HepG2 (cell line): ENCODE data around the gene LEP. TPM values are rescaled to one million over a fixed set of nuclear protein-coding genes. Genes with fewer than 3 reads are reported as not detected.

ENCODE experiments used
- ATAC-seq: fragments of 200-7000 bp; cut with Tn5 transposase; 3 replicates; pipeline ENCODE4 v1.9.1; 2020; ENCODE audit warnings: mild to moderate bottlenecking, moderate library complexity
- BruUV-seq: library from RNA; stranded (reverse); fragments of 400-500 nt; replicated peaks from 2 replicates; lab custom pipeline; 2021; lab: Mats Ljungman, UMichigan
- CTCF ChIA-PET: fragments of 300-600 bp; formaldehyde crosslinking; extraction: SDS; loops from one replicate; lab custom pipeline; 2021; ENCODE audit warnings: low total read pairs, inconsistent platforms, low intra/inter-chr PET ratio; lab: Yijun Ruan, JAX
- POLR2A ChIA-PET: fragments of 350-600 bp; sonication (Branson Sonifier 250); formaldehyde crosslinking; loops from one replicate; lab custom pipeline; 2020; ENCODE audit warnings: antibody characterized with exemption, inconsistent platforms; lab: Yijun Ruan, JAX
- DNase-seq: peaks from one replicate; pipeline ENCODE4 v3.0.0-alpha.2; 2015; ENCODE audit warnings: low spot score
- FAIRE-seq: peaks from 3 replicates; lab custom pipeline; 2011; peaks lifted over from hg19 to GRCh38; lab: Jason Lieb, UNC
- H2AFZ ChIP-seq: one replicate; pipeline ENCODE4 v1.6.1; 2011; ENCODE audit warnings: low read length, inconsistent platforms
- H3K27ac ChIP-seq: fragments of 300-600 bp; 3 replicates; pipeline ENCODE4 v1.8.0; 2011; ENCODE audit warnings: mixed run types, mild to moderate bottlenecking, mixed read lengths, low read length, inconsistent platforms; ENCODE audit not compliant: insufficient read depth; ENCODE audit errors: extremely low read length
- H3K27me3 ChIP-seq, 2 experiments: fragments of 200-600 bp in 1 of 2; 2 replicates in 1 of 2; 3 replicates in 1 of 2; pipeline versions ENCODE4 v1.6.0 to v1.8.0; 2011; ENCODE audit warnings: low read length in 2 of 2, mild to moderate bottlenecking in 2 of 2, moderate library complexity in 2 of 2, inconsistent platforms in 1 of 2; ENCODE audit not compliant: insufficient read depth in 2 of 2, control insufficient read depth in 1 of 2
- H3K36me3 ChIP-seq, 2 experiments: fragments of 200-600 bp in 1 of 2; replicated peaks in 1 of 2; 2 replicates in 1 of 2; 3 replicates in 1 of 2; pipeline versions ENCODE4 v1.5.1 to v1.8.0; 2011; ENCODE audit warnings: low read length in 2 of 2, inconsistent platforms in 1 of 2; ENCODE audit not compliant: insufficient read depth in 2 of 2, control insufficient read depth in 1 of 2
- H3K4me1 ChIP-seq: 2 replicates; pipeline ENCODE4 v1.5.1; 2012; ENCODE audit warnings: low read length, inconsistent platforms; ENCODE audit not compliant: insufficient read depth
- H3K4me2 ChIP-seq: 2 replicates; pipeline ENCODE4 v1.6.0; 2011; ENCODE audit warnings: low read depth, low read length, inconsistent platforms
- H3K4me3 ChIP-seq, 3 experiments: fragments of 200-600 bp in 1 of 3; sonication (generic), shearing (Covaris generic) in 1 of 3; replicated peaks in 1 of 3; 2 replicates each; pipeline ENCODE4 v1.5.1; 2011 to 2016; ENCODE audit warnings: low read length in 3 of 3, inconsistent platforms in 2 of 3, low read depth in 2 of 3, mild to moderate bottlenecking in 2 of 3, control low read depth in 1 of 3, mixed read lengths in 1 of 3; ENCODE audit not compliant: insufficient read depth in 1 of 3
- H3K79me2 ChIP-seq: one replicate; pipeline ENCODE4 v1.6.1; 2011; ENCODE audit warnings: low read length, inconsistent platforms; ENCODE audit not compliant: insufficient read depth
- H3K9ac ChIP-seq: 2 replicates; pipeline ENCODE4 v1.6.0; 2011; ENCODE audit warnings: mild to moderate bottlenecking, low read depth, low read length, inconsistent platforms; ENCODE audit not compliant: insufficient read depth
- H3K9me3 ChIP-seq: 2 replicates; pipeline ENCODE4 v1.5.1; 2012; ENCODE audit warnings: mild to moderate bottlenecking, low read length
- H4K20me1 ChIP-seq: 2 replicates; pipeline ENCODE4 v1.6.0; 2011; ENCODE audit warnings: inconsistent platforms, mild to moderate bottlenecking, low read length, moderate library complexity; ENCODE audit not compliant: insufficient read depth
- CCDC6 ChIP-seq: sonication (generic); formaldehyde crosslinking; IDR thresholded peaks from 2 replicates; pipeline ENCODE4 v1.8.1; 2022; ENCODE audit warnings: mild to moderate bottlenecking, missing genetic modification reagents, moderate library complexity
- ELF1 ChIP-seq: sonication (generic); formaldehyde crosslinking; IDR thresholded peaks from 2 replicates; pipeline ENCODE4 v1.4.0; 2020; ENCODE audit warnings: missing genetic modification reagents
- HMG20A ChIP-seq: IDR thresholded peaks from 2 replicates; pipeline ENCODE4 v1.6.1; 2016; ENCODE audit warnings: borderline replicate concordance
- KDM3A ChIP-seq: IDR thresholded peaks from 2 replicates; pipeline ENCODE4 v1.6.1; 2018; ENCODE audit warnings: low read depth, missing compliant biosample characterization
- POLR2AphosphoS2 ChIP-seq: IDR thresholded peaks from 2 replicates; pipeline ENCODE4 v1.6.1; 2011; ENCODE audit warnings: low read depth, low read length, improper control_type of control experiment
- SRSF1 ChIP-seq: fragments of 200-400 bp; formaldehyde crosslinking; optimal IDR thresholded peaks from 2 replicates; pipeline ENCODE3; 2017; ENCODE audit warnings: mild to moderate bottlenecking, low read depth, low read length, moderate library complexity
- TP53 ChIP-seq: sonication (generic); formaldehyde crosslinking; conservative IDR thresholded peaks from 2 replicates; pipeline ENCODE4 v1.4.0; 2020; ENCODE audit warnings: missing genetic modification reagents
- ZBTB21 ChIP-seq: sonication (generic); formaldehyde crosslinking; IDR thresholded peaks from 2 replicates; pipeline ENCODE4 v1.4.0; 2020; ENCODE audit warnings: missing genetic modification reagents
- ZFP36L1 ChIP-seq: sonication (generic); formaldehyde crosslinking; IDR thresholded peaks from 2 replicates; pipeline ENCODE4 v1.8.0; 2022; ENCODE audit warnings: mild to moderate bottlenecking, missing genetic modification reagents, moderate library complexity
- ZNF260 ChIP-seq: sonication (generic); formaldehyde crosslinking; IDR thresholded peaks from 2 replicates; pipeline ENCODE4 v1.4.0; 2020; ENCODE audit warnings: missing genetic modification reagents, low read depth, mild to moderate bottlenecking, borderline replicate concordance
- ZNF264 ChIP-seq: sonication (generic); formaldehyde crosslinking; IDR thresholded peaks from 2 replicates; pipeline ENCODE4 v1.4.0; 2020; ENCODE audit warnings: missing genetic modification reagents
- ZNF75D ChIP-seq: sonication (generic); formaldehyde crosslinking; IDR thresholded peaks from 2 replicates; pipeline ENCODE4 v1.8.1; 2023; ENCODE audit warnings: missing genetic modification reagents, mild to moderate bottlenecking, borderline replicate concordance
- WGBS: methylation state at CpG from one replicate; pipeline ENCODE4 v1.1.6; 2017; ENCODE audit warnings: low lambda C conversion rate; 5-methylcytosine and 5-hydroxymethylcytosine counted together
- in situ Hi-C: cut with HindIII; loops from 2 replicates; pipeline ENCODE4 v1.10.0; 2017; ENCODE audit warnings: low pct_unique_long_range_greater_than_20kb; ENCODE audit not compliant: extremely low pct_ligation_motif_present
- intact Hi-C: fragments of 100-400 bp; cut with micrococcal nuclease; formaldehyde crosslinking; loops from one replicate; pipeline ENCODE4 v1.10.0; 2022; ENCODE audit not compliant: unreplicated experiment
- polyA plus RNA-seq, 8 experiments: library from polyadenylated mRNA; depleted of rRNA in 3 of 8; stranded (reverse) in 7 of 8; unstranded in 1 of 8; fragments of >200 nt; fragmentation: Illumina TruSeq in 4 of 8; extraction: Trizol in 4 of 8; gene quantifications; 2 replicates each; pipeline versions ENCODE4 v1.2.1 to v1.2.3, GENCODE V29; 2011 to 2016; ENCODE audit warnings: low read depth in 4 of 8, missing spikeins in 1 of 8, mixed read lengths in 1 of 8; ENCODE audit not compliant: insufficient read depth in 1 of 8
- total RNA-seq, 5 experiments: library from RNA; depleted of rRNA; stranded (reverse); fragments of >200 nt; fragmentation: Illumina TruSeq; extraction: Trizol; gene quantifications; 2 replicates each; pipeline ENCODE4 v1.2.3, GENCODE V29; 2016; ENCODE audit warnings: low read depth in 1 of 5
- TF ChIP-seq, protein P1 (sequence below): sonication (generic); formaldehyde crosslinking; IDR thresholded peaks from 2 replicates; pipeline ENCODE4 v1.8.0; 2022; ENCODE audit warnings: mild to moderate bottlenecking, missing genetic modification reagents, borderline replicate concordance
- TF ChIP-seq, protein P2 (sequence below): sonication (generic); formaldehyde crosslinking; IDR thresholded peaks from 2 replicates; pipeline ENCODE4 v1.4.0; 2020; ENCODE audit warnings: low read depth, missing genetic modification reagents

The LEP gene
- total and polyA plus RNA-seq, 2 of the 13 experiments (the other 11 are each of a cell fraction or from before 2014, with no cell fraction given) = 0.05 TPM; not detected in 1

DNA sequence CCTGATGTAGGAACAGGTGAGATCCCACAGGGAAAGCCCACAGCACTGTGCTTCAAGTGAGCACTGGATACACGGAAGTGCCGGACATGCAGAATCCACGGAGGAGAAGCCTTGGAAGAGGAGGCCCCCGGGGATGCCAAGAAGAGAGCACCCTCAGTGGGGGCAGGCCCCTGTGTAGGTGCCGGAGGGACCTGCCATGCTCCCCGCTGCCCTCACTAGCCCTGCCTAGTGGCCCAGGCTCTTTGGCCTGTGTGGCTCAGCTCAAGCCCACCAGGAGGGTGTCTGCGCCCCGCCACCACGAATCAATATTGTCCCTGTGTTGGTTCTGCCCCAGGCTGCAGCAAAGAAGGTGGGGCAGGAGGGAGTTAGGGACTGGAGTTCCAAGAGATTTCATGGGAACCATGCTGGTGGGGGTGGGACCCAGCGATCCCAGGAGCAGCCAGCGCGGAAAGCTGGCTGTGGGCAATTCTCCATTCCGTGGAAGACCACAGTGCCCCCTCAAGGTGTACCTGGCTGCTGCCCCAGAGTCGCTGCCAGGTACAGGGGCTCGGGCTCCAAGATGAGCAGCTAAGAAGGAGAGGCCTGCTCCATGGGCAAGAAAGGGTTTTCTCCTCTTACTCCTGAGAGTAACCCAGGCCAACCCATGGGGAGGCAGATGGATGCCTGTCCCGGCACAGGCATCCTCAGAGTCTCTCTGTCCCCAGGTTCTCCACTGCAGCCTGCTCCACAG lies 34.9 kb upstream of the LEP start:
- ATAC-seq = no peak
- H3K4me2 ChIP-seq = no peak overlapping the region
- CTCF ChIA-PET = no interaction called here
- BruUV-seq = no TSS peak
- H3K4me3 ChIP-seq = no peak overlapping the region
- H3K9ac ChIP-seq = no peak overlapping the region
- no peak overlapping the region for H3K27ac ChIP-seq
- H3K4me1 ChIP-seq = 0 out of 2 replicates have a peak, but pooled peaks cover under 1% of the 10 kb centered on the region
- no peaks in the 10 kb centered on the region for H3K36me3 ChIP-seq
- in situ Hi-C loops (loop anchor here (5.0 kb wide), 1 partner anchor 69 kb away; no protein-coding TSS in a partner anchor), intact Hi-C loops (loop anchor here (5.0 kb wide), 1 partner anchor 169 kb away; no protein-coding TSS in a partner anchor)
- no peak for FAIRE-seq
- no peak overlapping the region for H2AFZ ChIP-seq
- peaks cover 4 to 73% of the 10 kb centered on the region in 2 experiments; a peak in 4 of 5 replicates for H3K27me3 ChIP-seq
- H4K20me1 ChIP-seq = peaks cover 2% of the 10 kb centered on the region; the same call in 1 of the 2 replicates
- TF ChIP-seq, protein P1, sequence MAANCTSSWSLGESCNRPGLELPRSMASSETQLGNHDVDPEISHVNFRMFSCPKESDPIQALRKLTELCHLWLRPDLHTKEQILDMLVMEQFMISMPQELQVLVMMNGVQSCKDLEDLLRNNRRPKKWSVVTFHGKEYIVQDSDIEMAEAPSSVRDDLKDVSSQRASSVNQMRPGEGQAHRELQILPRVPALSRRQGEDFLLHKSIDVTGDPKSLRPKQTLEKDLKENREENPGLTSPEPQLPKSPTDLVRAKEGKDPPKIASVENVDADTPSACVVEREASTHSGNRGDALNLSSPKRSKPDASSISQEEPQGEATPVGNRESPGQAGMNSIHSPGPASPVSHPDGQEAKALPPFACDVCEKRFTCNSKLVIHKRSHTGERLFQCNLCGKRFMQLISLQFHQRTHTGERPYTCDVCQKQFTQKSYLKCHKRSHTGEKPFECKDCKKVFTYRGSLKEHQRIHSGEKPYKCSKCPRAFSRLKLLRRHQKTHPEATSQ = no peak
- TF ChIP-seq TP53 (CRISPR knock-in tag) (no peak), ZFP36L1 (no peak), ELF1 (CRISPR knock-in tag) (no peak), ZBTB21 (CRISPR knock-in tag) (no peak), KDM3A (CRISPR knock-in tag) (no peak), ZNF260 (CRISPR knock-in tag) (no peak), ZNF75D (CRISPR knock-in tag) (no peak), HMG20A (CRISPR knock-in tag) (no peak), SRSF1 (no peak), POLR2AphosphoS2 (no peak), CCDC6 (no peak), ZNF264 (CRISPR knock-in tag) (no peak)
- TF ChIP-seq, protein P2, sequence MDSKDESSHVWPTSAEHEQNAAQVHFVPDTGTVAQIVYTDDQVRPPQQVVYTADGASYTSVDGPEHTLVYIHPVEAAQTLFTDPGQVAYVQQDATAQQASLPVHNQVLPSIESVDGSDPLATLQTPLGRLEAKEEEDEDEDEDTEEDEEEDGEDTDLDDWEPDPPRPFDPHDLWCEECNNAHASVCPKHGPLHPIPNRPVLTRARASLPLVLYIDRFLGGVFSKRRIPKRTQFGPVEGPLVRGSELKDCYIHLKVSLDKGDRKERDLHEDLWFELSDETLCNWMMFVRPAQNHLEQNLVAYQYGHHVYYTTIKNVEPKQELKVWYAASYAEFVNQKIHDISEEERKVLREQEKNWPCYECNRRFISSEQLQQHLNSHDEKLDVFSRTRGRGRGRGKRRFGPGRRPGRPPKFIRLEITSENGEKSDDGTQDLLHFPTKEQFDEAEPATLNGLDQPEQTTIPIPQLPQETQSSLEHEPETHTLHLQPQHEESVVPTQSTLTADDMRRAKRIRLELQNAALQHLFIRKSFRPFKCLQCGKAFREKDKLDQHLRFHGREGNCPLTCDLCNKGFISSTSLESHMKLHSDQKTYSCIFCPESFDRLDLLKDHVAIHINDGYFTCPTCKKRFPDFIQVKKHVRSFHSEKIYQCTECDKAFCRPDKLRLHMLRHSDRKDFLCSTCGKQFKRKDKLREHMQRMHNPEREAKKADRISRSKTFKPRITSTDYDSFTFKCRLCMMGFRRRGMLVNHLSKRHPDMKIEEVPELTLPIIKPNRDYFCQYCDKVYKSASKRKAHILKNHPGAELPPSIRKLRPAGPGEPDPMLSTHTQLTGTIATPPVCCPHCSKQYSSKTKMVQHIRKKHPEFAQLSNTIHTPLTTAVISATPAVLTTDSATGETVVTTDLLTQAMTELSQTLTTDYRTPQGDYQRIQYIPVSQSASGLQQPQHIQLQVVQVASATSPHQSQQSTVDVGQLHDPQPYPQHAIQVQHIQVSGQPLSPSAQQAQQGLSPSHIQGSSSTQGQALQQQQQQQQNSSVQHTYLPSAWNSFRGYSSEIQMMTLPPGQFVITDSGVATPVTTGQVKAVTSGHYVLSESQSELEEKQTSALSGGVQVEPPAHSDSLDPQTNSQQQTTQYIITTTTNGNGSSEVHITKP (CRISPR knock-in tag) = no peak
- DNase-seq = no peak
- POLR2A ChIA-PET = no interaction called here
- H3K79me2 ChIP-seq = no peaks in the 10 kb centered on the region
- WGBS = 38% methylated on average over 9 of the region's 16 CpGs
- no peaks in the 10 kb centered on the region for H3K9me3 ChIP-seq
